HEK293T (cell line): Measurements from ENCODE around the gene OSBPL7.

ENCODE experiments used
- ARNT ChIP-seq: fragments of 450-650 bp; IDR thresholded peaks from 2 replicates; pipeline ENCODE4 v1.6.1; 2017; ENCODE audit warnings: mild to moderate bottlenecking
- ELF4 ChIP-seq: fragments of 450-650 bp; IDR thresholded peaks from 2 replicates; pipeline ENCODE4 v1.6.1; 2017; ENCODE audit warnings: antibody characterized with exemption
- FOXK2 ChIP-seq: fragments of 450-650 bp; IDR thresholded peaks from 2 replicates; pipeline ENCODE4 v1.6.1; 2016; ENCODE audit warnings: mild to moderate bottlenecking
- LEF1 ChIP-seq: fragments of 450-650 bp; IDR thresholded peaks from 2 replicates; pipeline ENCODE4 v1.6.1; 2017; ENCODE audit warnings: mild to moderate bottlenecking, borderline replicate concordance
- PKNOX1 ChIP-seq: fragments of 450-650 bp; IDR thresholded peaks from 2 replicates; pipeline ENCODE4 v1.6.1; 2016
- SUZ12 ChIP-seq: fragments of 450-650 bp; IDR thresholded peaks from 2 replicates; pipeline ENCODE4 v1.6.1; 2016; ENCODE audit warnings: mild to moderate bottlenecking
- TARDBP ChIP-seq: fragments of 450-650 bp; IDR thresholded peaks from 2 replicates; pipeline ENCODE4 v1.6.1; 2016

GRCh38 chr17:47822785-47823184 lies 1.2 kb upstream of the OSBPL7 start:
- TF ChIP-seq ARNT = no peak
- TF ChIP-seq ELF4 = no peak
- TF ChIP-seq SUZ12 = no peak
- no peak for TF ChIP-seq PKNOX1
- no peak for TF ChIP-seq FOXK2
- TF ChIP-seq LEF1 = no peak
- no peak for TF ChIP-seq TARDBP
